ENCODE results near the gene WBP2. TPM values are rescaled to one million over a fixed set of nuclear protein-coding genes. Genes with fewer than 3 reads are reported as not detected.
"Not testable (repeated sequence)": the region's sequence is repeated elsewhere in the genome, so short reads cannot be mapped to it uniquely, and the experiment has no call there.

The WBP2 gene
- total RNA-seq, 4 donors from 2014 or later: 63.5 to 79.7 (median 71.0) TPM

DNA sequence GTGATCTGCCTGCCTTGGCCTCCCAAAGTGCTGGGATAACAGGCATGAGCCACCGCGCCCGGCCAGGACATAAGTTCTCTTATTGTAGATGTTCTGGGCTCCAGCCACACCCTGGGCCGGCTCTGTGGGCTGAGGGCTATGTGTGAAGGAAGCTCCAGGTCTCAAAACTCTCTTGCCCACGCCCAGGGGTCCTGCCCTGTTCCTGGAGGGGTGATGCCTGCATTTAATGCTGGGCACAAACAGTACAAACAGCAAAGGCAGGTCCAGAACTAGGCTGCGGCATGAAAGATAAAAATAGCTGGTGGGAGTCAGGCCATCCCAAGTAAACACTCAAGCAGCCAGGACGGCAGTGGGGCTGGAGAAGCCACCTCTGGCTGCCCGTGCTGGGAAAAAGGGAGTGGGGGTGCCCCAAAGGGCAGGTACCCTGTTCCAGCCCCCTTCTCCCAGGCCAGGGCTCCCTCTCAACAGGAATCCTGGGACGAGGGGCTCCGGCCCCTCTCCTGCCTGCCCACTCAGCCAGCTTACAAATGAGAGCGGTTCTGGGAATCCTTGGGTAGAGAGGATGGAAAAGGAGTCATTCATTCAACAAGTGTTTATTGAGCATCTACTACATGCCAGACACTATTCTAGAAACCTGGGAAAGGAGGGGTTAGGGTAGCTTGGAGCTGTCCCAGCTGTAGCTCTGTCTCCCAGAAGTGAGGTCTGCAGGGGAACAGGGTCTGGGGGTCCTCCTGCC, 18.6 kb upstream of the WBP2 start:
- peak overlapping the region; percentile 75 to 99 (median 91) for H3K27ac ChIP-seq
- WGBS, 2 donors: 62% methylated on average over 11 of the region's 11 CpGs
- DNase-seq (ENCODE audit: low spot score in 2 of 2): peak in 1 of 2 donors; percentile 43

DNA sequence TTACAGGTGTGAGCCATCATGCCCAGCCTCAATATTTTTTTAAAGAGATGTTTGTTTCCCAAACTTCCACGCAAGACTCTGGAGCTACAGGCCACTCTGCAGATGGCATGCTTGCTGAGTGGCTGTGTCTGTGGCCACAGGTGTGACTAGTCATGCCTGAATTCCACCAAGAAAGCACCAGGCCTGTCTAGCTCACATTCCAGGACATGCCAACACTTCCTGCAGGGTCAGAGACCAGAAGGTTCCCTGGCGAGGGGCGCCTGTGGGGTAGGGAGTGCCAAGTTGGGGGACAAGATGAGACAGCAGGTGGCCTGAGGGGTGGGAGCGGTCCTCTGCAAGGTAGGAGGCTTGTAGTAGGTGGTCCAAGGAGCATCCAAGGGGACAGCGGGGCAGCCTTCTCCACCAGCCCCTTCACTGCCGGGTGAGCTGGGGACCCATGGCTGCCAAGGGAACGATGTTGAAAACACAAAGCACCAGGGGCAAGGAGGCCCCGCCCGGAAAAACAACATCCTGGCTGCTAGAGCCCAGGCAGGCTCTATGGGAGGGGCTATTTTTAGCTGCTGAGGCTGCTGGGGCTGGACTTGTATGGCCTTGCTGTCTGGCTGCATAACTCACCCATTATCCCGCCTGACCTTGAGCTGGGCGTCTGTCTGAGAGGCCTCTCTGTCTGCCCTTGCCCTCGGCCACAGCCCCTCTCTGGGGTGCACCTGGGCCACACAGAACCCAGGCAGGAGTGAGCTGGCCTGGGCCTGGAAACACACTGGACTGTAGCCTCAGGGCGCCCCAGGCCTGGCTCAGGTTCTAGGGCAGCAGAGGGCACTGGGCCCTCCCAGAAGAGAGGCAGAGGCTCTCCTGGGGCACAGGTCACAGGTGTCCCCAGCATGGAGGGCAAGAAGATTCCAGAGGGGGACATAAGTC, 17.6 kb upstream of the WBP2 start:
- peak; percentile 57 to 67 for DNase-seq (ENCODE audit: low spot score in 2 of 2)
- whole genome bisulfite sequencing, 2 donors: 33 to 40% methylated on average over 11 to 13 of the region's 13 CpGs
- Histone ChIP-seq H3K9me3 (no peaks in the 10 kb centered on the region), H3K36me3 (peaks cover 0 to 24% (median 0%) of the 10 kb centered on the region in 3 donors), H3K4me1 (peaks cover 9 to 93% (median 81%) of the 10 kb centered on the region in 4 donors), H3K4me3 (no peak overlapping the region), H3K27me3 (no peaks in the 10 kb centered on the region), H3K27ac (peak overlapping the region; percentile 75 to 99 (median 91))
- TF ChIP-seq POLR2A (IDR thresholded peaks at IDR 0.05) (no peak), EP300 (IDR thresholded peaks at IDR 0.05) (peak in 1 of 2 donors; percentile 48)

More for the DNA sequence above, 18.6 kb upstream of the WBP2 start:
- Histone ChIP-seq H3K4me1 (peaks cover 9 to 85% (median 74%) of the 10 kb centered on the region in 4 donors), H3K36me3 (peaks cover 0 to 24% (median 0%) of the 10 kb centered on the region in 3 donors), H3K27me3 (no peaks in the 10 kb centered on the region), H3K4me3 (no peak overlapping the region), H3K9me3 (no peaks in the 10 kb centered on the region)
- TF ChIP-seq POLR2A (IDR thresholded peaks at IDR 0.05): no peak
- TF ChIP-seq EP300 (IDR thresholded peaks at IDR 0.05): no peak
- TF ChIP-seq, protein P1, sequence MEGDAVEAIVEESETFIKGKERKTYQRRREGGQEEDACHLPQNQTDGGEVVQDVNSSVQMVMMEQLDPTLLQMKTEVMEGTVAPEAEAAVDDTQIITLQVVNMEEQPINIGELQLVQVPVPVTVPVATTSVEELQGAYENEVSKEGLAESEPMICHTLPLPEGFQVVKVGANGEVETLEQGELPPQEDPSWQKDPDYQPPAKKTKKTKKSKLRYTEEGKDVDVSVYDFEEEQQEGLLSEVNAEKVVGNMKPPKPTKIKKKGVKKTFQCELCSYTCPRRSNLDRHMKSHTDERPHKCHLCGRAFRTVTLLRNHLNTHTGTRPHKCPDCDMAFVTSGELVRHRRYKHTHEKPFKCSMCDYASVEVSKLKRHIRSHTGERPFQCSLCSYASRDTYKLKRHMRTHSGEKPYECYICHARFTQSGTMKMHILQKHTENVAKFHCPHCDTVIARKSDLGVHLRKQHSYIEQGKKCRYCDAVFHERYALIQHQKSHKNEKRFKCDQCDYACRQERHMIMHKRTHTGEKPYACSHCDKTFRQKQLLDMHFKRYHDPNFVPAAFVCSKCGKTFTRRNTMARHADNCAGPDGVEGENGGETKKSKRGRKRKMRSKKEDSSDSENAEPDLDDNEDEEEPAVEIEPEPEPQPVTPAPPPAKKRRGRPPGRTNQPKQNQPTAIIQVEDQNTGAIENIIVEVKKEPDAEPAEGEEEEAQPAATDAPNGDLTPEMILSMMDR (IDR thresholded peaks at IDR 0.05): no peak

DNA sequence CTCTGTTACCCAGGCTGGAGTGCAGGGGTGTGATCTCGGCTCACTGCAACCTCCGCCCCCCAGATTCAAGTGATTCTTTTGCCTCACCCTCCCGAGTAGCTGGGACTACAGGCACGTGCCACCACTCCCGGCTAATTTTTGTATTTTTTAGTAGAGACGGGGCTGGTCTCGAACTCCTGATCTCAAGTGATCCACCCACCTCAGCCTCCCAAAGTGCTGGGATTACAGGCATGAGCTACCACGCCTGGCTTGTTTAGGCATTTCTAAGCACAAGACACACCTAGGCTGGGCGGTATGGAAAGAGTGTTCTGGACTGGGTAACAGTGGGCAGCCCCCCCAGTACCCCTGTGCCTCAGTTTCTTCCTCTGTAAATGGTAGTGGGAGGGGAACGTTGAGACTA, 15.1 kb upstream of the WBP2 start:
- peak overlapping the region; percentile 85 to 99 (median 95) for H3K27ac ChIP-seq
- peak overlapping the region in 3 of 4 donors; percentile 18 to 52 (median 28) for H3K4me3 ChIP-seq
- H3K27me3 ChIP-seq; H3K9me3 ChIP-seq; DNase-seq (ENCODE audit: low spot score in 2 of 2): not testable (repeated sequence)
- peaks cover 0 to 15% (median 0%) of the 10 kb centered on the region in 3 donors for H3K36me3 ChIP-seq
- 24 to 33% methylated on average over 10 of the region's 10 CpGs for WGBS, 2 donors
- peaks cover 4 to 76% (median 61%) of the 10 kb centered on the region in 4 donors for H3K4me1 ChIP-seq

DNA sequence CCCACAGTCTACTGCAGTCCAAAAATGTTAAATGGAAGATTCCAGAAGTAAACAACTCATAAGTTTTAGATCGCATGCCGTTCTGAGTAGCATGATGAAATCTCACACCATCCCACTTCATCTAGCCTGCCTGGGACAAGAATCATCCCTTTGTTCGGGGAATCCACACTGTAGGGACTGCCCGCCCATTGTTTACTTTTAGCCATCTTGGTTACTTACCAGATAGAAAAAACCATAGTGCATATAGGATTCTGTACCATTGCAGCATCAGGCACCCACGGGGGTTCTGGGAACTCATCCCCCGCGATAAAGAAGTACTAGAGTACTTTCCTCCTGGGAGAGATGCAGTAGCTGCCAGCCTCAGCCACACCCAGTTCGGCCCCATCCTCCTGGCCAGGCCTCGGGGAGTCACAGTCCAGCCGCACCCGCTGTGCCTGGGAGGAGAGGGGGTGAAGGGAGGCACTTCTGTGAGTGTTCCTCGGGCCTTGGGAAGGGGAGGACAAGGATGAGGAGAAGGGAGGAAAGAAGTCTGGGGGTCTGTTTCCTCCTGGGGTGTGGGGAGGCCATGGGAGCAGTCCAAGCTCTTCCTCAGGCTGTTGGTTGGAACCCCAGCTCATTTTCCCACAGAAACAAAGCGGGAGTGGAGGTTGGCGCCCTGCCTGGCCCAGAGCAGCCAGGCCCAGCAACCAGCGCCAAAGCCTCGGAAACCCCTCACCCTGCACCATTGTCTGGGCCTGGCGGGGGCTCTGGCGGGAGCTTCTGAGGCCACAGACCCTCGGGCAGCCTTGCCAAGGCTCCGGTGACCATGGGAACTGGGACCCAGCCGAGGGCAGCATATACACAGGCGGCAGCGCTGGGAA, 14.4 kb upstream of the WBP2 start:
- TF ChIP-seq POLR2A (IDR thresholded peaks at IDR 0.05) (peak in 1 of 2 donors; percentile 42), EP300 (IDR thresholded peaks at IDR 0.05) (peak; percentile 80 to 90)
- TF ChIP-seq, protein P1 (IDR thresholded peaks at IDR 0.05): peak in 1 of 5 experiments; percentile 7
- Histone ChIP-seq H3K4me1 (peaks cover 4 to 76% (median 60%) of the 10 kb centered on the region in 4 donors), H3K27ac (peak overlapping the region; percentile 85 to 99 (median 95)), H3K27me3 (no peaks in the 10 kb centered on the region), H3K9me3 (no peaks in the 10 kb centered on the region), H3K4me3 (peak overlapping the region in 3 of 4 donors; percentile 18 to 52 (median 28)), H3K36me3 (peaks cover 0 to 8% (median 0%) of the 10 kb centered on the region in 3 donors)
- 14 to 20% methylated on average over 17 to 23 of the region's 23 CpGs for WGBS, 2 donors
- peak; percentile 65 to 68 for DNase-seq (ENCODE audit: low spot score in 2 of 2)

DNA sequence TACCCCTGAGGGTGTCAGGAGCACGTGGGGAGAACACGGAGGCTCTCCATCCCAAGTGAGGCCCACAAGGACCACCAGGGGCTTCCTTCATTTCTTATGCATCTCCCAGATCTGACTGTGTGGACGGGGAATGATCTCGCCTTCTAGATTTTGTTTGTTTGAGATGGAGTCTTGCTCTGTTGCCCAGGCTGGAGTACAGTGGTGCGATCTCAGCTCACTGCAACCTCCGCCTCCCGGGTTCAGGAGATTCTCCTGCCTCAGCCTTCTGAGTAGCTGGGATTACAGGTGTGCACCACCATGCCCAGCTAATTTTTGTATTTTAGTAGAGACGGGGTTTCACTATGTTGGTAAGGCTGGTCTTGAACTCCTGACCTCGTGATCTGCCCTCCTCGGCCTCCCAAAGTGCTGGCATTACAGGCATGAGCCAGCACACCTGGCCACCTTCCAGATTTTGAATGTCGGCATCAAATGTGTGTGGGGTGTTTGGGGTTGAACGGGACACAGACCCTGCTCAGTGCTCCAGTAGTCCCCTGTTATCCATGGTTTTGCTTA, 13.7 kb upstream of the WBP2 start:
- 69 to 80% methylated on average over 11 to 12 of the region's 12 CpGs for WGBS, 2 donors
- not testable (repeated sequence) for H3K27me3 ChIP-seq; DNase-seq (ENCODE audit: low spot score in 2 of 2); H3K36me3 ChIP-seq; H3K9me3 ChIP-seq; H3K4me3 ChIP-seq
- Histone ChIP-seq H3K4me1 (peaks cover 4 to 76% (median 57%) of the 10 kb centered on the region in 4 donors), H3K27ac (peak overlapping the region; percentile 85 to 99 (median 95))

DNA sequence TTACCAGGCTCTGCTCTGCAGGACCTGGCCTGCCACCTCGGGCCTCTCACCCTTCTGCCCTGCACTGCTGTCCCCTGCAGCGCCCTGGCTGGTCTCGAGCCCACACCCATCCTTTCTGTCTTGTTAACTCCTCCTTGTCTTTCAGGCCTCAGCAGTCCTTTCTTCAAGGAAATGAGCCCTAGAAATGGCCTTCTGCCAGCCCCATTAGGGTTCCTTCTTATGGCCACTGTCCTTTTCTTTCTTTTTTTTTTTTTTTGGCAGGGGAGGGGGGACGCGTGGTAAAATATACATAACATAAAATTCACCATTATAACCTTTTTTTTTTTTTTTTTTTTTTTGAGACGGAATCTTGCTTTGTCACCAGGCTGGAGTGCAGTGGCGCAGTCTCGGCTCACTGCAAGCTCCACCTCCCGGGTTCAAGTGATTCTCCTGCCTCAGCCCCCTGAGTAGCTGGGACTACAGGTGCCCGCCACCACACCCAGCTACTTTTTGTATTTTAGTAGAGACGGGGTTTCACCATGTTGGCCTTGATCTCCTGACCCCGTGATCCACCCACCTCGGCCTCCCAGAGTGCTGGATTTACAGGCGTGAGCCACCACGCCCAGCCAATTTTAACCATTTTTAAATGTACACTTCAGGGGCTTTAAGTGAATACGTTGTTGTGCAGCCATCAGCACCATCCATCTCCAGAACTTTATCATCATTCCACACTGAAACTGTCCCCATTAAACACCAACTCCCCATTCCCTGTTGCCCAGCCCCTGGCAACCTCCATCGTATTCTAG, 10.5 kb upstream of the WBP2 start:
- DNase-seq (ENCODE audit: low spot score in 2 of 2); H3K36me3 ChIP-seq; H3K4me3 ChIP-seq; H3K27me3 ChIP-seq; H3K9me3 ChIP-seq: not testable (repeated sequence)
- Histone ChIP-seq H3K27ac (peak overlapping the region in 3 of 4 donors; percentile 66 to 88 (median 79)), H3K4me1 (peaks cover 0 to 46% (median 31%) of the 10 kb centered on the region in 4 donors)
- WGBS, 2 donors: 75 to 77% methylated on average over 17 of the region's 17 CpGs

DNA sequence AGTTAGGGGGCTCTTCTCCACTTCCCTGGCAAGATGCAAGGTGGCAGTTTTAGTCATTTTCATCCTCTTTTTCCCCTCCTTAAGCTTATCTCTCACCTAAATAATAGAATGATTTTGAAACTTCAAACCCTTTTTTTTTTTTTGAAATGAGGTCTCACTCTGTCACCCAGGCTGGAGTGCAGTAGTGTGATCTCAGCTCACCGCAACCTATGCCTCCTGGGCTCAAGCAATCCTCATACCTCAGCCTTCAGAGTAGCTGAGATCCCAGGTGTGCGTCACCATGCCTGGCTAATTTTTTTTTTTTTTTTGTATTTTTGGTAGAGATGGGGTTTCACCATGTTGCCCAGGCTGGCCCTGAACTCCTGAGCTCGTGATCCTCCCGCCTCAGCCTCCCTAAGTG, 9.8 kb upstream of the WBP2 start:
- H3K4me3 ChIP-seq; H3K27me3 ChIP-seq; H3K36me3 ChIP-seq; DNase-seq (ENCODE audit: low spot score in 2 of 2); H3K9me3 ChIP-seq: not testable (repeated sequence)
- Histone ChIP-seq H3K4me1 (peaks cover 0 to 39% (median 26%) of the 10 kb centered on the region in 4 donors), H3K27ac (peak overlapping the region in 3 of 4 donors; percentile 66 to 88 (median 79))
- WGBS, 2 donors: 80 to 84% methylated on average over 4 of the region's 4 CpGs
